Anterior cingulate cortex (tissue), 58 donors: ENCODE measurements around the gene FAM221B.

Experiments used
- DNase-seq, 58 donors: peaks; one replicate each; lab custom pipeline; 2025; lab: John Stamatoyannopoulos, UW

The FAM221B gene

DNA sequence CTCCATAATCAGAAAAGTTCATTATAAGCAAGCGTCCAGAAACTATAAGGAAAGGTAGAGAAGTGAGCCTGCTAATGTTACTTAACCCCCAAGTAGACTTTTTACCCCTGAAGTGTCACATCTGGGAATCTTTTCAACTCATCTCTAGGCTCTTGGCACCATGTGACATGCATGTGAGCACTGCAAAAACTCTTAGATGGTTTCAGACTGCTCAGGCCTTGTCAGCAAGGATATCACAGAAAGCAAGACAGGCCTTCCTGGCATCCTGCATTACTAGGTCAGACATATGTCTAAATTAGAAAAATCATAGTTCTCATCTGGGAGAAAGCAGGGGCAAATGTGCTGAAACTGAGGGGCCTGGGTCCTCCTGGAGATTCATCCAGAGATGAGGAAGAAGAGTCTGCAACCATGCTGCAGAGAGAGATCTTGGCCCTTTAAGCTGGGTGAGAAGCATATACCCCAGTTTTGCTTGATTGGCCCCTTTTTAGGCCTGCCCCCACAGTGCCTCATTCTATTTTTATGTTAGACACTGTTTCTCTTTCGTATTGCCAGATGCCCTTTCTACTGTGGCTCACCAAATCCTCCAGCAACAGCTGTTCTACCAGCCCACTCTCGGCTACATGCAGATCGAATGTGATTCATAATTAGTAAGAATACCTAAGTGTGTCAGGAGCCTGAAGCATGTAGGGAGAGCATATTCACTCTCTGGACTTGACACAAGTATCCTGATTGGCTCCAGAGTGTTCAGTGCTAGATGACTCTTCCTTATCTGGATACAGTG, 19.4 kb upstream of the FAM221B start:
- DNase-seq = peak in 29 of 58 donors; percentile 11 to 82 (median 43)

DNA sequence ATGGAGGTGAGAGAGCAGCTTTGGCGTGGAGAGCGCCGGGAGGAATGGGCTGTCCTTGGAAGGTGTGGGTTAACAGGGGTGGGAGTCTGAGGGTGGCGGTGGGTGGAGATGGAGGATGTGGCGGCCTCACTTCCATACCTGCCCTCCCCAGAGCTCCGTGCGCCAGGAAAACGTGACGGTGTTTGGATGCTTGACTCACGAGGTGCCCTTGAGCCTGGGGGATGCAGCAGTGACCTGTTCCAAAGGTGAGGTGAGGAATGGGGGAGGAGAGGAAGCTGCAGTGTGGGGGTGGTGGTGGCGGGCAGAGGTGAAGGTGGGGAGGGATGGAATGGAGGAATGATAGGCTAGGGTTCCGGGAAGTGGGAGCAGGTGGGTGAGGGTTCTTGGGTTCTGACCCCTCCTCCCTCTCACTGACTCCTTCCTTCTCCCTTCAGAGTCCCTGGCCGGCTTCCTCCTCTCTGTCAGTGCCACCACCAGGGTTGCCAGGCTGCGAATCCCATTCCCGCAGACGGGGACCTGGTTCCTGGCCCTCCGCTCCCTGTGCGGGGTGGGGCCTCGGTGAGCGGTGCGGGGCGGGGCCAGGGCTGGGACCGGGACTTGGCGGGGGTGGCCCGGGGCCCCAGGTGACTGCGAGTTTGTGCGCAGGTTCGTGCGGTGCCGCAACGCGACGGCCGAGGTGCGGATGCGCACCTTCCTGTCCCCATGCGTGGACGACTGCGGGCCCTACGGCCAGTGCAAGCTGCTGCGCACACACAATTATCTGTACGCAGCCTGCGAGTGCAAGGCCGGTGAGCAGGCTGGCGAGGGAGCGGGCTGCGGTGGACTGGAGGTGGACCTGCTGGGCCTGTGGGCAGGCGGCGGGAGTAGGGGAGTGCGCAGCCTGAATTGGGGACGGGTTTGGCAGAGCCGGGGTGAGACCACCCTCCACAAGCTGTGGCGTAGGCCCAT, 17.6 kb upstream of the FAM221B start:
- DNase-seq = no peak

- DNase-seq = peak in 21 of 58 donors; percentile 6 to 71 (median 19)
Observed at GRCh38 chr9:35844628-35845270, 16.2 kb upstream of the FAM221B start.

DNA sequence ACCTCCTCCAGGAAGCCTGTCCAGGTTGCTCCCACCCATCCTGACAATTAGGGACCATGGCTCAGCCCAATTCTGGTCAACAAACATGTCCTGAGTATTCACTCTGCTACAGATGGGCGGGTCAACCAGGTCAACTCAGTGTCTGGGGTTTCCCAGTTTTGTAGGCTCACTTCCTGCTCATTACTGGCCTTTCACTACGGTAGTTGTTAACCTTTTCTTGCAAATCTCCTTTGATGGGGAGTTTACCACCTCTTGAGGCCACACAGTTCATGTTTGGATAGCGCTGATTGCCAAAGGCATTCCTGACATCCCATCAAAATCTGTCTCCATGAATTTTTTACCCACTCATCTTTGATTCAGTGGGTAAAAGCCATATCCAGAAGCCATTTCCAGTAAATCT, 14.3 kb upstream of the FAM221B start:
- no peak for DNase-seq

DNA sequence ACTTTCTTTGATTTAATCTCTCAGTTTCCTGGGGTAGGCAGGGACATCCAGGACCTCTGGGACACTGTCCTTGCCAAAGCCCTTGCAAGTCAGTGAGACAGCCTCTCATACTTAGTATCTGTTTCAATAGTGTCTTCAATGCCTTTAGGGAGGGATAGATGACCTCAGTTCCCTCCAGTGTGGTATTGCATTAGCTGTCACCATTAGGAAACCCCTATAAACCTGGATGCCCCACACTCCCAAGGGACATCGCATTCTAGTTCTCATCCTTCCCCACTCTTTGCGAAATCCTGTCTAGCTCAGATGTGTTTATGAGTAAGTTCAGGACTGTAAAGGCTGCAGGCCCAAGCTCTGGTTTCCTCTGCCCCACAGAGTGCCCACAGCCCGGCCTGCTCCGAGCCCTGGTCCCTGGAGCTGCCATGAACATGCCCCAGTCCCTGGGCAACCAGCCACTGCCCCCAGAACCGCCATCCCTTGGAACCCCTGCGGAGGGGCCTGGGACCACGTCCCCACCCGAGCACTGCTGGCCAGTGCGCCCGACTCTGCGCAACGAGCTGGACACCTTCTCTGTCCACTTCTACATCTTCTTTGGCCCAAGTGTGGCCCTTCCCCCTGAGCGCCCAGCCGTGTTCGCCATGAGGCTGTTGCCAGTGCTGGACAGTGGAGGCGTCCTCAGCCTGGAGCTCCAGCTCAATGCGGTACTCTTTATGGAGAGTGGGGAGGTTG, 13.7 kb upstream of the FAM221B start:
- no peak for DNase-seq

DNA sequence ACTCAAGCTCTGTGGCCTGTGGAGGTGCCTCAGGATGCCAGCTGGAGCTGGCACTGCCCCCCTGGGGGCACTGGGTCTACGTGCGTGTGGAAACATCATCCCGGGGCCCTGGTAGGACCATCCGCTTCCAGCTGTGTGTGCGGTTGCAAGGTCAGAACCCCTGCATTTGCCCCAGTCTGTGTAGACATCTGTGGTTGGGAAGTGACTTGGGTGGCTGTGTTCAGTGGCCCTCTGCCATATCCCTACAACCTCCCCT, 13.0 kb upstream of the FAM221B start:
- DNase-seq = no peak

DNA sequence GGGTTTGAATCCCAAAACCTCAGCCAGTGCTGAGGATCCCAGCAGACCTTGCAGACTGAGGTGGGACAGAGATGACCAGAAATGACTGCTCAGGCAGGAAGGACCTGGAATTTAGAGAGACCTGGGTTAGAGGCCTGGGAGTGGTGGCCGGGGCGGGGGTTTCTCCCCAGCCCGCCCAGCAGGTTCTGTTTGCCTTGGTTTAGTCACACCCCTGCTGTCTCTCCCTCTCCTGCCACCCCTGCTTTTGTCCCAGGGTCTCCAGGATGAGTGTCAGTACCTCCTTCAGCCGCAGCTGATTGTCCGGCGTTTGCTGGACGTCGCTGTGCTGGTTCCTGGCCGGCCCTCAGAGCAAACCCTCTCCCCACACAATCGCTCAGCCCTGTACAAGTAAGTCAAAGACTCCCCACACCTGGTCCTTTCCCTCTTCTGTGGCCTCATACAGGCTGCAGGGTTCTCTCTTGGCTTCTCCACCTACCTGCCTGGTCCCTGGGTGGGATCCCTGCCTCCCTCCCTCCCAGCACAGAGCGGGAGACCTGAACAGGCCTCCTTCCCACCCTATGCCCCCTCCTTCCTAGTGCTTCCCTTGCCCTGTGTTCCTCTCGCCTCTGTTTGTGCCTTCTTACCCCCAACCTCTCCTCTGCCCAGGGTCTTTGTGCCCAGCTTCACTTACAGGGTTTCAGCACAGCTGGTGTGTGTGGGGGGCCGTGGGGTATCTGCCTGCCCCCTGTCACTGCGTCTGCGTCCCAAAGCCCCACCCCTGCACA, 12.5 kb upstream of the FAM221B start:
- DNase-seq = no peak

GRCh38 chr9:35839926-35840325, 11.4 kb upstream of the FAM221B start:
- DNase-seq = no peak

- no peak for DNase-seq
Observed at GRCh38 chr9:35836595-35836994, 8.1 kb upstream of the FAM221B start.

DNA sequence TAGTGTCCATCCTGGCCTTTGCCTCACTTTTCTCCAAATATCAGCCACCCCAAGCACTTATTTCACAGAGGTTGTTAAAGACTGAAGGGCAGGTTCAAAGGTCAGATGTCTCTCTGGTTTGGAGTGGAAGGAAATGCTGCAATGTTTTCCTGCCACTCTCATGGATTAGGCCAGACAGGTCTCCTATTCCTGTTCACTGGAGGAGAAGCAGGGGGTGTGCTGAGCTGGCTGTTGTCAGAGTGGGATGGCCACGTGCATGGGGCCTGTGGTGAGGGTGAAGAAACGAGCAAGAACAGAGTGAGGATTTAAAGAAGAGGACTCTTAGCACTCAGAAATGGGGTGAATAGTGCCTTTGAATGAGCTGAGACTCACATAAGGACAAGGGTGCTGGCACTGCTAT, 7.2 kb upstream of the FAM221B start:
- no peak for DNase-seq

GRCh38 chr9:35835216-35835632, 6.7 kb upstream of the FAM221B start:
- no peak for DNase-seq

DNA sequence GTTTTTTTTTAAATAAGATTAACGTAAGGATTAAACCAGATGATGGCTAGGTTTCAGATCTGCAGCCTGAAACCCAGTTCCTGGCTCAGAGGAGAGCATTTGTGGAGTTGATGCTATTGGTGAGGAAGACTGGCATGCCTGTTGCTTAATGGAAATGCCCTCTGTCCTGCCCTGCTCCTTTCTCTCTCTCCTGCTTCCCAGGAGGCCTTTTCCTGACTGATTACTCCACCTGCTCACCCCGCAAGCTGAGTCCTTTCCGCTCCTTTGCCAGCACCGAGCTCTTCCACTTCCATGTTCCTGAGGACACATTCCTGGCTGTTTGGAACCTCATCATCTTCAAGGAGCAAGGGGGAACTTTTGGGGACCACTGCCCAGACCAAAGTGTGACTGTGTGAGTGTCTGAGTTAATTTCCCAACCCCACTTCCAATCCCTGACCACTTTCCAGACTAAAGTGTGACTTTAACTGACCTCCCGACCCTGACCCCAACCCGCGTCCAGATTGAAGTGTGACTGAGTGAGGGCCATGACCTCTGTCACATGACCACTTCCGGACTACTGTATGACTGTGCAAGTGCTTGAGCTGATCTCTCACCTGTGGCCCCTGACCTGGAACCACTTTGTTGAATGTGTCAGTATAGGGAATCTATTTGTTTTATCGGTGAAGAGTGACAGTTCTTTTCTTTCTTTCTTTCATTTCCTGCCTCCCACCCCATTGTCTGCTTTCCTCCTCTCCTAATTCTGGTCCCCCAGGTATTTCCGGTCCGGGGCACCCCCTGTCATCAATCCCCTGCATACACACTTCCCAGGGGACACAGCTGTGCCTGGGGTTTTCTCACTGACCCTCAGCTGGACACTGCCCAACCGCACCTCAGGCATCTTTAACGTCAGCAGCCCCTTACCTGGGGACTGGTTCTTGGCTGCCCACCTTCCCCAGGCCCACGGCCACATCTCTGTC, 6.0 kb upstream of the FAM221B start:
- no peak for DNase-seq

GRCh38 chr9:35832814-35833213, 4.3 kb upstream of the FAM221B start:
- no peak for DNase-seq

DNA sequence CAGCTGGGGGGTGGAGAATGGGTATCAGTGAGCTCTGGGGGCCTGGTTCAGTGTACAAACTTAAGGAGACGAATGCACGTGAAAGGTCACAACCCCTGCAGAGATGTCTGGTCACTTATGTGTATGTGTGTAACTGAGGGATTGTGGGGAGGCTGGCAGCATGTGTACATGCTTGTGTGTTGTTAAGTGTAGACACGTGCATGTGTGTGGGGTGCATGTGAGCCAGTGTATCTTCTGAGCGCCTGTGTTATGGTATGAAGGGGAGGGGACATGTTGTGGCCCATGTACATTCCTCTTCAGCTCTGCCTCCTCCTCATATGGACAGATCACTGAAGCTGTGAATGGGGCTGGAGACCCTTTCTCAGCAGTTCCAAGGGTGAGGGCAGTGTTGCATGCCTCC, 2.5 kb upstream of the FAM221B start:
- DNase-seq = no peak

- peak in 2 of 58 donors; percentile 25 to 44 for DNase-seq
Observed at GRCh38 chr9:35829764-35830096, 1.2 kb upstream of the FAM221B start.

GRCh38 chr9:35829084-35829763, 692 bp upstream of the FAM221B start, which contains the start of gene TMEM8B:
Gene TMEM8B (plus strand): TSS chr9:35829228. CDS start chr9:35829448, 220 bp downstream.
- DNase-seq = peak; percentile 29 to 98 (median 90)

GRCh38 chr9:35827486-35827885, 1.0 kb downstream of the FAM221B start:
- no peak for DNase-seq
